Stimulated activated CD4-positive, alpha-beta T cell treated with anti-CD3 and anti-CD28 coated beads, TNF-alpha, amount 100 ng/mL, for 24 hours (primary cell): Measurements from ENCODE around the gene NAT16.
"Not testable (repeated sequence)": the region's sequence is repeated elsewhere in the genome, so short reads cannot be mapped to it uniquely, and the experiment has no call there.

Source experiments
- DNase-seq, 3 experiments: peaks; one replicate each; pipeline ENCODE4 v3.0.0-alpha.2; 2020; ENCODE audit warnings: low read depth in 3 of 3

NAT16 gene

DNA sequence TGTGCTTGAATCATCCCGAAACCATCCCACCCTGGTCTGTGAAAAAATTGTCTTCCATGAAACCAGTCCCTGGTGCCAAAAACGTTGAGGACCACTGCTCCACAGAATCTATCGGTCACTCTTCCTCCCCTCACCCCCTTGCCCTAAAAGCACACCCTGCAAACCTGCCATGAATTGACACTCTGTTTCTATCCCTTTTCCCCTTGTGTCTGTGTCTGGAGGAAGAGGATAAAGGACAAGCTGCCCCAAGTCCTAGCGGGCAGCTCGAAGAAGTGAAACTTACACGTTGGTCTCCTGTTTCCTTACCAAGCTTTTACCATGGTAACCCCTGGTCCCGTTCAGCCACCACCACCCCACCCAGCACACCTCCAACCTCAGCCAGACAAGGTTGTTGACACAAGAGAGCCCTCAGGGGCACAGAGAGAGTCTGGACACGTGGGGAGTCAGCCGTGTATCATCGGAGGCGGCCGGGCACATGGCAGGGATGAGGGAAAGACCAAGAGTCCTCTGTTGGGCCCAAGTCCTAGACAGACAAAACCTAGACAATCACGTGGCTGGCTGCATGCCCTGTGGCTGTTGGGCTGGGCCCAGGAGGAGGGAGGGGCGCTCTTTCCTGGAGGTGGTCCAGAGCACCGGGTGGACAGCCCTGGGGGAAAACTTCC lies 54.0 kb downstream of the NAT16 start:
- no peak for DNase-seq

DNA sequence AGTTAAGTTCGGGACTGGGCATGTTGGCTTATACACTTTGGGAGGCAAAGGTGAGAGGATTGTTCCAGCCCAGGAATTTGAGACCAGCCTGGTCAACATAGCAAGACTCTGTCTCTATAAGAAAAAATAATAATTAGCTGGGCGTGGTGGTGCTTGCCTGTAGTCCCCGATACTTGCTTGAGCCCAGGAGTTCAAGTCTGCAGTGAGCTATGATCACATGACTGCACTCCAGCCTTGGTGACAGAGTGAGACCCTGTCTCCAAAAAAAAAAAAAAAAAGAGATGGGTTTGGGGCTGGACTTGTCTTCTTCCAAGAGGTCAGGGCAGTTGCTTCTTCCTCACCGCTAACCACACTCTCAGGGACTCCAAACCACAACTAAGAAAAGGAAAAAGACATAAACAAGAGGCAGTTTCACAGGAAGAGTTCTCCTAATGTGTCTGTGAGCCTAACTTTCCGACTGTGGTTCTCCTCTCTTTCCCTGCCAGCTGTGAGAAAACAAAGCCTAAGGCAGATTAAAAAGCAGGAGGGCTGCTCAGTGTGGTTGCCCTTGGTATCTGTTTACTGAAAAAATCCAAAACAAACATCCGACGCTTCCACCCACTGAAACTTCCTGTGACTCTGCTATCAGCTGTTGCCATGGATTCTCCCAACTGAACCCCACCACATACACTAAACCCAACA lies 55.6 kb downstream of the NAT16 start:
- no peak for DNase-seq

DNA sequence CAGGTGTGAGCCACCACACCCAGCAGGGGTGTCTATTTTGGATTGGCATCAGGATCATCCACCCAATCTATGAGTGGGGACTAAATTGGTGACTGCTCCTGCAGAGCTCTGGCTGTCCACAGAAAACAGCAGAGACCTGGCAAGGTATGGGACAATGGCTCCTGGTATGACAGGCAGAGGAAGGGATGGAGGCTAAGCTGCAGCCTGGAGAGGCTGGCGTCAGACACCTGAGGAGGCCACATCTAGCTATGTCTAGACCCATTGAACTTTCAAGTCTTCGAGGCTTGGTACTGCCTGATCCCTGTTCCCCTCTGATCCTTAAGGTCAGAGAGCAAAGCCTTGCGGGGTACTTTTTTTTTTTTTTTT lies 56.4 kb downstream of the NAT16 start:
- DNase-seq, result no peak

DNA sequence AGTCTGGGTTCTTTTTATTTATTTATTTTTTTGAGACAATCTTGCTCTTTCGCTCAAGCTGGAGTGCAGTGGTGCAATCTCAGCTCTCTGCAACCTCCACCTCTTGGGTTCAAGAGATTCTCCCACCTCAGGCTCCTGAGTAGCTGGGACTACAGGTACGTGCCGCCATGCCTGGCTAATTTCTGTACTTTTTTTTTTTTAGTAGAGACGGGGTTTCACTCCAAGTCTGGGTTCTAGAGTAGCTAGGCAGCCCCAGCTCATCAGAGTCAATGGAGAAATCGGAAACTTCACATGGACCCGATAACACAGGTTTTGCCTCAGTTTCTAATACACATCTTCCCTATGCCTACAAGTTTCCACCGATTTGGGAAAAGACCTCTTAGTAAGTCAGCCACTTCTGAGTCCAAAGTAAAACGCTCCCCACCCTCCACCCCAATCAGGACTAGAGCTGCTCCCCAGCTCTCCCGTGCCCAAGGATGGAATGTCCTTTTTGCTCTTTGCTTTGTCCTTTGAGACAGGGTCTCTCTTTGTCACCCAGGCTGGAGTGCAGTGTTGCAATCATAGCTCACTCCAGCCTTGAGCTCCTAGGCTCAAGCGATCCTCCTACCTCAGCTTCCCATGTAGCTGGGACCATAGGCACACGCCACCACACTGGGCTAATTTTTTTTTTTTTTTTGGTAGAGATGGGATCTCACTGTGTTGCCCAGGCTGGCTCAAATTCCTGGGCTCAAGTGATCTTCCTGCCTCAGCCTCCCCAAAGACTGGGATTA lies 57.0 kb downstream of the NAT16 start:
- no peak for DNase-seq

DNA sequence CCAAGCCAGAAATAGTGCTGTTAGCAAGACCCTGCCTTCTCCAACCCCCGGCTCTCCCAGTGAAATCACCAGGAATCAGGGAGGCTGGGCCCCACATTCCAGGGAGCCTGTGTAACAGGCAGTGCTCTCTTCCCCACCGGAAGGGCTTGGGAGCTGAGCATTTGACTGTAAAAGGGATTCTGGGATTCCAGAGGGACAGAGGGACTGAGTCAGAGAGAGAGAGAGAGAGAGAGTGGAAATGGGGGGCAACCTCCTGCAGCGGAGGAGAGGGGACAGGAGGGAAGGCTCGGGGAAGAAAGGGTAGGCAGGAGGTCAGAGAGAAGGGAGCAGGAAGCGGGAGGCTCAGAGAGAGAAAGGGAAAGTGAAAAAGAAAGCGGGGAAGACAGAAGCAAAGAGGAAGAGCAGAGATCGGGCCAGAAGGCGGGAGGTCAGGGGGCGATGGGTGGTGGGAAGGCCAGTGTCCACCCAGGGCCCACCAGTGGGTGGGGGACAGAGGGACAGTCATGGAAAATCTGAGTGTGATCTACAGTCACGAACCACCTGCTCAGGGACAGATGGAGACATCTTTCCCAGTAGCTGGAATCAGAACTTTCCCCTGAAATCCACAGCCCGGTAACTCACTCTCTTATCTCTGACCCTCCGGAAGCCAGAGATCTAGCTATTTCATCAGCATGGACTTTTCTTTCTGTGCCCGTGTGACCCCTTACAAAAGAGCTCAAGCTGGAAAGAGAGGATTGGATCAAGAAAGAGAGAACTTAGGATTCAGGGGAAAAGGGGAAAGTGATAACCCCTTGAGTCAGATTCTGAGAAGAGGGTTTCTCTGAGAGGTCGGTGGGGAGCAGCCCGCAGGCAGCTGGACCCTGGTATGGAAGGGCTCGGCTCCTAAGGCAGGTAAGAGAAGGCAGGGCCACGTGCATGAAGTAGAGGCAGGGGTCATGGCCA lies 57.8 kb downstream of the NAT16 start:
- DNase-seq, result no peak

DNA sequence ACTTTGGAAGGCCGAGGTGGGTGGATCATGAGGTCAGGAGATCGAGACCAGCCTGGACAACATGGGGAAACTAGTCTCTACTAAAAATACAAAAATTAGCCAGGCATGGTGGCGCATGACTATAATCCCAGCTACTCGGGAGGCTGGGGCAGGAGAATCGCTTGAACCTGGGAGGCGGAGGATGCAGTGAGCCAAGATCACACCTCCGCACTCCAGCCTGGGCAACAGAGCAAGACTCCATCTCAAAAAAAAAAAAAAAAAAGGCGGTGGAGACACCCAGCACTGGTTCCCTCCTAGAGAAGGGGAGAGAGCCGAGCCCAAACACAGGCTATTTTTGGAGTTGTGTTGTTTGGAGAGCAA lies 58.5 kb downstream of the NAT16 start:
- not testable (repeated sequence) for DNase-seq
